IPS DF 6.9 (cell line): Measurements from ENCODE around the gene GUCD1.
"Not testable (repeated sequence)": the region's sequence is repeated elsewhere in the genome, so short reads cannot be mapped to it uniquely, and the experiment has no call there.

Experiments
- DNase-seq: peaks from one replicate; pipeline ENCODE4 v3.0.0-alpha.2; 2013; ENCODE audit warnings: low read depth, low spot score
- H3K27ac ChIP-seq: one replicate; pipeline ENCODE4 v1.5.1; 2013; ENCODE audit warnings: low read length, control low read depth
- H3K27me3 ChIP-seq: 2 replicates; pipeline ENCODE4 v1.6.1; 2013; ENCODE audit warnings: mild to moderate bottlenecking, low read length; ENCODE audit not compliant: control insufficient read depth, insufficient read depth
- H3K36me3 ChIP-seq: 2 replicates; pipeline ENCODE4 v1.6.1; 2013; ENCODE audit warnings: low read length; ENCODE audit not compliant: control insufficient read depth, insufficient read depth
- H3K4me1 ChIP-seq: 2 replicates; pipeline ENCODE4 v1.6.1; 2013; ENCODE audit warnings: low read length; ENCODE audit not compliant: control insufficient read depth, insufficient read depth
- H3K4me3 ChIP-seq: 2 replicates; pipeline ENCODE4 v1.5.1; 2013; ENCODE audit warnings: mild to moderate bottlenecking, low read length
- H3K9me3 ChIP-seq: 2 replicates; pipeline ENCODE4 v1.6.1; 2013; ENCODE audit warnings: low read length, inconsistent platforms; ENCODE audit not compliant: control insufficient read depth, insufficient read depth
- WGBS: extraction: QIAGEN DNeasy Blood & Tissue Kit; methylation state at CpG from one replicate; pipeline ENCODE4 v1.1.7; 2013; ENCODE audit warnings: mixed read lengths, missing lambda C conversion rate; ENCODE audit not compliant: insufficient read length, insufficient coverage; 5-methylcytosine and 5-hydroxymethylcytosine counted together

Gene GUCD1

DNA sequence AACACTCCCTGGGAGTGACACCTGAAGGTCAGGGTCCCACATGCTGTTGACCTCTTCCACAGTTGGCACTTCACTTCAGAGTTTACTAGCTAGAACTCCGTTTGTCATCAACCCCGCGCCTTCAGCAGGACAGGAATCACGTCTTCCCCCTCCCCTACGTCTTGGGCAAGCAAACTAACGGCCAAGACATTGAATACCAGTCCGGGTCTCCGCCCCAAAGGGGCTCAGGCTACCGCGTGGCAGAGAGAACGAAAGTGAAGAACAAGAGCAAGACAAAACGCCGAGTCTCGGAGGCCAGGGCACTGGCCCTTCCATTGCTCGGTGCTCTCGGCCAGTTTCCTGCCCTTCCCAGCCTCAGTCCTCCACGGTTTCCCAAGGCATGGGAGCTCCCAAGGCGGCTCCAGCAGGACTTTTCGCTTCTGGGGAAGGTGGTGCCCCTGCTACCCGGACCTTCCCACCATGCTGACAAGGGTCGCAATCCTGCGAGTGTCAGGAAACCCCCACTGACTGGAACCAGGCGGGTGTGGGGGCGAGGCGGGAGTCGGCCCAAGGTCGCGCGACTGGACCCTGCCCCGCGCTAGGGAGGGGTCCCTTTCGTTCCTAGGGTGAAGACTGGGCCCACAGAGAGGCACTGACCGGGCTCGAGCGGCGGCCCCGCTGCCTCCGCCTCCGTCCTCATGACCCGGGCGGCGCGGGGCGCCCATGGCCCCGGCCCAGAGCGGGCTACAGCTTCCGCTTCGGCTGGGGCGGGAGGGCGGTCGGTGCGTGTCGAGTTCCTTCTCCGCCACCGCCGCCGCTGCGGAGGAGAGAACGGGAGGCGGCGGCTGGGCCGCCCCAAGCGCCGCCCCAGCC, at the start of gene GUCD1:
Gene GUCD1 (minus strand): TSS at position 826 of the 852 bp plus-strand sequence. CDS start 147 bp downstream, at position 679.
- H3K36me3 ChIP-seq, result peaks cover 12% of the 10 kb centered on the region; the same call in 1 of the 2 replicates
- no peaks in the 10 kb centered on the region for H3K9me3 ChIP-seq
- DNase-seq, result no peak
- H3K27ac ChIP-seq, result no peak within 1 kb of the TSS
- H3K4me1 ChIP-seq, result no peaks in the 10 kb centered on the region
- peak within 1 kb of the TSS; percentile 94 for H3K4me3 ChIP-seq
- no peaks in the 10 kb centered on the region for H3K27me3 ChIP-seq
- WGBS, result no CpG with 5 or more reads among the region's 64 CpGs

DNA sequence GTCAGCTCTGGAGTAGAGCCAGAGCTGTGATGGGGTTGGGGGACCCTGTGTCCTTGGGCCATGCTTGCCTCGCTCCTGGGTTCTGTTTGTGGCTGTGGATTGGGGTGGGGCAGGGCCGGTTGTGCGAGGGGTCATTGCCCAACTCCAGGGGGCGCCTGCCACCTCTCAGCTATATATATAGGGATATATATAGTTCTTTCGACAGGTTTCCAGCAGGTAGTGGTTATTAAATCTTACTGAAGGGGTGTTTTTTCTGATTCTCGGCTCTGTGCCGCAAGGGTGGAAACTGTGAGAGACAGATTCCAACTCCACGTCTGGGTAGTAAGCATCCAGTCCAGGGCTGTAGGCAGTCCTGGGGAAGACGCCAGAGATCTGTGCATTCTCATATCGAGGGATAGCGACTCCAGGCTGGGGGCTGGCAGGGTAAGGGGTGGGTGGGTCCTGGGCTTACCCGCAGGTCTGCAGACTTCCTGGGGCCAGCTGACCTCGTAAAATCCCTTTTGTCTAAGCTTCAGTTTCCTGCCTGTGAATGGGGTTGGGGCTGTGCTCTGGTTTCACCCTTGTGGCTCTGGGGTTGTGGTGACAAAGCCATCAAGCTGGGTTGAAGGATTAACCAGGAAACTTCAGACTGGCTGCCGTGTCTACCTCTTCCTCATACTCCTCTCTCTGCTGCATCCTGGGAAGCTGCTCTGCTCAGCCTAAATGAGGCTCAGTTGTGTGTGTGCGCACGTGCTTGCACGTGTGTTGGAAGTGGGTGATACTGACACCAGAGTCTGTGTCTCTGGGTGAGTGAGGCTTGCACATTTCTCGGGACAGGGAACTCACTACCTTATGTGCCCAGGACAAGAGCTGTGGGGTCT, 49.1 kb upstream of the GUCD1 start:
- H3K9me3 ChIP-seq, H3K4me1 ChIP-seq, H3K4me3 ChIP-seq, DNase-seq, H3K36me3 ChIP-seq, H3K27me3 ChIP-seq, H3K27ac ChIP-seq: not testable (repeated sequence)
- WGBS, result no CpG with 5 or more reads among the region's 18 CpGs

DNA sequence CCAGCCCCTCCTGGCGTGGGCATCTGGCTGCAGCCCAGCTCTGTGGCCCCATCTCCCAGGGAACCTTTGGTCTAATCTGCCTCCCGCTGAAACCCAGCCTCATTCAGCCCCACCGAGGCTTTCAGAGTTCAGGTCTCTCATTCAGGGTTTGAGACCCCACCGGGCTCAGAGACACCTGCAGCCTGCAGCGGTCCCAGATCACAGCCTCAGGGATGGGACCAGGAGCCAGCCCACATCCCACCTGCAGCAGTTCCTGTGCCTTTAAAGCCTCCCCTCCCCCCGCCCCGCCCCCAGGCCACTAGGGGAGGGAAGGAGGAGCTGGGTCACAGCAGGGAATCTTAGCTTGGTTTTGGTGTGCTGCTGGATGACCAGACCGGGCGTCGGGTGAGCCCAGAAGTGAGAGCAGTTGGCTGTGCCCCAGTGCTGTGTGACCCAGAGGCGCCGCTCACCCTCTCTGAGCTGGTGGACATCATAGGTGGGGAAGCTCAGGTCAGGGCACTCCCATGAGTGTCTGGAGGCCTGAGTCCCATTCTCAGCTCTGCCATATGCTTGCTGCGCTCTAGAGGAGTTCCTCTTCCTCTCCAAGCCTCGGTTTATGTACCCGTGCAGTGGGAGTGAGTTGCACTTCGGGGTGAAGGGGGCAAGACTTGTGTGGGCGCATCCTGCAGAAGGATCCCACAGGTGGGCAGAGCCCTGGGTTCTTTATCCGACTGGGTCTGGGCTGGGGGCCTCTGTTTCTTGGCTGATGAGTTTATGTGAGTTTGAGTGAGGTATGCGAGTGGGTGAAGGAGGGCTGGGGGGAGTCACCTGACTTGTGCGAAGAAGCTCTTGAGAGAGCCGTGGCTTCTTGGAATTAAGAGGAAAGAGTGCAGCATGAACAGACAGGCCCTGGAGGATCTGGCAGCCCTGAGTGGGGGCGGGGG, 48.2 kb upstream of the GUCD1 start, which contains the start of gene GGT1:
Gene GGT1 (plus strand): TSS at position 347 of the 923 bp plus-strand sequence. CDS start 7,889 bp downstream, outside the sequence.
- H3K36me3 ChIP-seq, H3K9me3 ChIP-seq, H3K4me1 ChIP-seq, H3K27me3 ChIP-seq, H3K27ac ChIP-seq, DNase-seq, H3K4me3 ChIP-seq: not testable (repeated sequence)
- no CpG with 5 or more reads among the region's 22 CpGs for WGBS

DNA sequence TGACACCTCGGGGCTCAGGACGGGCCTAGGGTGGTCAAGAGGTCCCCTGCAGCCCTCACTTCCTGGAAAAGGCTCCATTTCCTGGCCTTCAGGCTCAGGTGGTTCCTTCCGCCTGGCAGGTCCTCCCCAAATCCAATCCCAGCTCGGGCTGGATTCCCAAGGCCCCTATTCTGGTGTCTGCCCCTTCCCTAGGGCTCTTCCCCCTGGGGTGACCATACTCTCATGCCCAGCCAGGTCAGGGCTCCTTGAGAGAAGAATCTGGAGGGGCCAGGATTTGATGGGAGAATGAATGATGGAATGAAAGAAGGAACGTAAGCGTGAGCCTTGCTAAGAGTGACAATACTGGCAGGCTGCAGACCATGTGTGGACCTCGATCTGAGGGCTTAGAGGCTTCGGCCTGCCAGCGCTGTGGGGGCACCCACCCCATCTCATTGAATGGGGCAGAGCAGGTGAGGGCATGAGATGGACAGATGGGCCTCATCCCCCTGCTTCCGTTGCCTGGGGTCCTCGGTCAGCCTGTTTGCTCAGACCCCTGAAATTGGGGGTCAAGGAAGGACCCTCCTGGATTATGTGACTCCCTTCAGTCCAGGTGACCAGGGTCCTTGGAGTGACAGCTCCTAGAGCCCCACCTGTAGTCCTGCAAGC, 47.3 kb upstream of the GUCD1 start:
- WGBS, result no CpG with 5 or more reads among the region's 11 CpGs
- H3K4me3 ChIP-seq, H3K9me3 ChIP-seq, H3K27ac ChIP-seq, DNase-seq, H3K4me1 ChIP-seq, H3K27me3 ChIP-seq, H3K36me3 ChIP-seq: not testable (repeated sequence)

DNA sequence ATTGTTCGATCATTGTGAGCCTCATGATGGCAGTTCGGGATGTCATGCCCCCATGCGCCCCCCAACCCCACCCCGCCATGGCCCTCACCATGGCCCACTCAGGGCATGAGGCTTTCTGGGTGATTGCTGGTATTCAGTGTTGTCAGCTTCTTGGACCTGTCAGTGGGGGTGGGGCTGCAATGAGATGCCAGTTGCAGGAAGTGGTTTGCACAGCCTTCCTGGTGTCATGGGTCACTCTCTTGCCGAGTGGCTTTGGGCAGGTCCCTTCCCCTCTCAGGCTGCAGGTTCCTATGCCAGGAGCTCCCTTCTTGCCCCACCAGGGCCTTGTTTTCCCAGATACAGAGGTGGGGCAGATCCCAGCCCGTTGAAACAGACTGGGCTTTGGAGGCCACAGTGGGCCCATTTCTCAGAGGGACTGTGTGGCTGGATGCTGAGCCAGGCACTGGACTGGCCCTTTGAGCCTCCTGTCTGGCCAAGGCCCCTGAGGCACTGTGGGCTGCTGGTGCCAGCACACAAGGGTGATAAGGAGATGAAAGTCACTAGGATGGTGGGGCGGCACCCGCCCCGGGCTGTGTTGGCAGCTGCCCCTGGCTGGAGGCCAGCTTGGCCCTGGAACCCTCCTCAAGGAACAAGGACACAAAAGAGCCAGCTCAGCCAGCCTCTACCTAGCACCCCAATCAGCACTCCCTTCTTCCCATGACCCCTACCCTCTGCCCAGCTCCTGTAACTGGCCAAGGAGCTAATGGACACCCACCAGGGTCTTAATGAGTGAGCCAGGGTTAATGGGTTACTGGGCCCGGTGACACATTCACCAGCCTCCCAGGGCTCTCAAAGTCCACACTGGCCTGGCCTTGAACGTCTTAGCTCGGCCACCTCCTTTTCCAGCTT, 46.5 kb upstream of the GUCD1 start:
- Histone ChIP-seq H3K4me1 (peaks cover 7% of the 10 kb centered on the region), H3K36me3 (no peaks in the 10 kb centered on the region), H3K9me3 (no peaks in the 10 kb centered on the region), H3K27me3 (no peaks in the 10 kb centered on the region), H3K27ac (no peak overlapping the region), H3K4me3 (no peak overlapping the region)
- no peak for DNase-seq
- no CpG with 5 or more reads among the region's 12 CpGs for whole genome bisulfite sequencing

DNA sequence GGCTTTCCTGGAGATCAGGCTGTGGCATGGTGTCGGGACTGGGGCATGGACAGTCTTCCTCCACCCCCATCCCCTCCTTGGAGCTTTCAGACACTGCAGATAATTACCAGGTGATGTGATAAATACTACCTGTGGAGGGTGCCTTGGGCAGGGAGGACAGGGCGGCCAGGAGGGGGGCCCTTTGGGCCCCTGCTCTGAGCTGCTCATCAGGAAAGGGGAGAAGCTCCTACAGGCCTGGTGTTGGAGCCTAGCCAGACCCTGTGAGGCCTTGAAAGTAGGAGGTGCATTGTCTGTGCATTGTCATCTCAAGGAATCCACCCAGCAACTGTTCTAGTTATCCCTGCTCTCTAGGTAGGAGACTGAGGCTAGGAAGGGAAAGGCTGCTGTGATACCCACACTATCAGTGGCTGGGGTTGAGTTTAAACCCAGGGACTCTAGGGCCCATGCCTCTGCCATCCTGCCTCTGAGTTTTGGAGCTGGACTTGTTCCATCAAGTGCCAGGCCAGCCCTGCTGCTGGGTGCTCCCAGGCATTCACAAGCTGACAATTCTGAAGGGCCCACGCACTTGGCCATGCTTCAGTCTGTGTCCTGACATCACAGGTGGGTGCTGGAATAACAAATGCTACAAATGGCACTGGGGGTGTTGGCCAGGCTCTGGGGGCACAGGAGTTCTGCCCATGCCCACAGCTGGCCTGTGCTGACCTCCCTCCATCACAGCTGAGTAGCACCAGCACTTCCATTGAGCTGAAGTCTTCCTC, 45.2 kb upstream of the GUCD1 start:
- H3K9me3 ChIP-seq, H3K4me1 ChIP-seq, H3K36me3 ChIP-seq, DNase-seq, H3K4me3 ChIP-seq, H3K27me3 ChIP-seq, H3K27ac ChIP-seq: not testable (repeated sequence)
- no CpG with 5 or more reads among the region's 3 CpGs for WGBS

DNA sequence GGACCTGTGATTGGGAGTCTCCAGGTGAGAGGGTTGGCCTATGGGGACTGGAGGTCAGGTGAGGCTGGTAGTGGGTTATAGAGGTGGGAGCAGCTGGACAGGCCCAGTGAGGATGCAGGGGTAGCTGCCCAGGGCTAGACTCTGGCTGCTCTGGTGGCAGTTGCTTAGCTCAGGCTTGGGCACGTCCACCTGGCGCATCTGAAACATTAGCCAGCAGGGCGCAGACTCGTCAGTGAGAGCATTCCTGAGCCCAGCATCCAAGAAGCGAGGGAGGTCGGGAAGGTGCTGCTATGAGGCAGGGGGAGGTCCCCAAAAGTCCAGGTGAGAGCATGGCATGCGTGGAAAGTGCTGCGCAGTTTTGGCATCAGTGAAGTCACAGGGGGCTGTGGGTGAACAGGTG, 44.6 kb upstream of the GUCD1 start:
- no peak for DNase-seq
- Histone ChIP-seq H3K36me3 (no peaks in the 10 kb centered on the region), H3K9me3 (no peaks in the 10 kb centered on the region), H3K27ac (no peak overlapping the region), H3K4me1 (peaks cover 7% of the 10 kb centered on the region), H3K27me3 (no peaks in the 10 kb centered on the region), H3K4me3 (no peak overlapping the region)
- no CpG with 5 or more reads among the region's 8 CpGs for WGBS

DNA sequence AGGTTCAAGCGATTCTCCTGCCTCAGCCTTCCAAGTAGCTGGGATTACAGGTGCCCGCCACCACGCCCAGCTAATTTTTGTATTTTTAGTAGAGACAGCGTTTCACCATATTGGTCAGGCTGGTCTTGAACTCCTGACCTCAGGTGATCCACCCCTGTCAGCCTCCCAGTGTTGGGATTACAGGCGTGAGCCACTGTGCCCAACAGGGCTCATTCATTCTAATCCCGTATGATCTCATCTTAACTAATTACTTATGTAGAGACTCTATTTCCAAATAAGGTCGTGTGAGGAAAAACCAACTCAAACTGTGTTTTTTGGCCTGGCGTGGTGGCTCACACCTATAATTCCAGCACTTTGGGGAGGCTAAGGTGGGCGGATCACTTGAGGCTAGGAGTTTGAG, 42.1 kb upstream of the GUCD1 start:
- H3K4me1 ChIP-seq, H3K4me3 ChIP-seq, DNase-seq, H3K9me3 ChIP-seq, H3K36me3 ChIP-seq, H3K27ac ChIP-seq, H3K27me3 ChIP-seq: not testable (repeated sequence)
- no CpG with 5 or more reads among the region's 9 CpGs for WGBS
